Measurements from ENCODE around the gene LINC01488. TPM values are rescaled to one million over a fixed set of nuclear protein-coding genes. Genes with fewer than 3 reads are reported as not detected.

LINC01488 gene
- total RNA-seq, 2 experiments from 2014 or later, result not detected

- DNase-seq, result no peak
- intact Hi-C loops (cut with micrococcal nuclease), result no loop called here
- CTCF ChIA-PET, result no interaction called here
- Mint-ChIP-seq H3K36me3 (ENCODE audit: low read depth) (no peaks in the 10 kb centered on the region), H3K9me3 (no peaks in the 10 kb centered on the region), H3K4me3 (no peak overlapping the region), H3K27me3 (ENCODE audit: low read depth) (no peaks in the 10 kb centered on the region), H3K27ac (no peak overlapping the region), H3K4me1 (ENCODE audit: low read depth) (no peaks in the 10 kb centered on the region)
Observed at GRCh38 chr11:69487849-69488542, 6.5 kb downstream of the LINC01488 start.

DNA sequence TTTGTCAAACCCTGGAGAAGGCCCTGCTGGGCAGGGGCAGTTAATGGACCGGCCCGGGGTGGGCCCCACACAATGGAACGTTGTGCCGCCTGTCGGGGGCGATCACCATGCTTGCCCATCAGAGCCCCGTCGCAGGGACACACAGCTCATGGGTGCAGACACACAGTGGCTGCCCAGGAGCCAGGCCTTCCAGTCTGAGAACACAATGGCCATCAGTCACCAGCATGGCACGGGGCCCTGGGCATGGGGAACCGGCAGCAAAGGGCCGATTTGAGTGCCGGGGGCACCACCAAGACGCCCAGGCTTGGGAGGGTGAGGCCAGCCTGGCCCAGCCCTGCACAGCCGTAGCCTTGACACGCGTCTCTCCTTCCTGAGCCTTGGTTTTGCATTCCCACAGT is 7.1 kb downstream of the LINC01488 start:
- intact Hi-C loops (cut with micrococcal nuclease), result no loop called here
- no peak for DNase-seq
- H3K9me3 Mint-ChIP-seq, result no peaks in the 10 kb centered on the region
- H3K27me3 Mint-ChIP-seq (ENCODE audit: low read depth), result no peaks in the 10 kb centered on the region
- no peak overlapping the region for H3K27ac Mint-ChIP-seq
- no peak overlapping the region for H3K4me3 Mint-ChIP-seq
- CTCF ChIA-PET, result no interaction called here
- no peaks in the 10 kb centered on the region for H3K4me1 Mint-ChIP-seq (ENCODE audit: low read depth)
- no peaks in the 10 kb centered on the region for H3K36me3 Mint-ChIP-seq (ENCODE audit: low read depth)

DNA sequence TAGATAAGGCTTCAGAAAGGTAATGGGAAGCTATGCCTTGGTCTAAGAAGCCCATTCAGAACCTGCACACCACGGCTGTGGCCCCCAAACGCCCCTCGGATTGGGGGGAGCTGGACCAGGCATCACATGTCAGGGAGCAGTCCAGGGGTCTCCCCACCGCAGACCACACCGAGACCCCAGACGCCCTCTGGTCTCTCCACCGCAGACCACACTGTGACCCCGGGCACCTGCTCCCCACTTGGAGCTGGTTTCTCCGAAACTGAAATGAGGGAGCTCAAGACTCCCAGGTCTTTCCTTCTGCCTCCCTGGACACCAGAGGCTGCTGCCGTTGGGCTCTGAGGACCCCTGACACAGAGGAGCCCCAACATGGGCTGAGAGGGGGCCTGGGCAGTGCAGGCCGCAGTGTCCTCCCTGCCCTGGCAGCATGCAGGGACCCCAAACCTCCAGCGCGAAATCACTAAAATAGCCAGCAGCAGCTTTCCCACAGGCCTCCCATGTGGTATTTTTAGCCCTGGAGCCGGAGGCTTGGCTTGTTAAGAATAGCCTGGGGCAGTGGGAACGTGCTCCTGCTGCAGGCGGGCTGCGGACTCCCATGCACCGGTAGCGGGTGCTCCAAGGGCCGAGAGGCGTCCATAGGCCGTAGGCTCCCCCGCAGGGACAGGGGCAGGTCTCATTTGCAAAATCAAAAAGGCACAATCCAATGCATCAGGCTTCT is 7.7 kb downstream of the LINC01488 start:
- intact Hi-C loops (cut with micrococcal nuclease), result no loop called here
- no peak overlapping the region for H3K27ac Mint-ChIP-seq
- no peak for DNase-seq
- no peaks in the 10 kb centered on the region for H3K9me3 Mint-ChIP-seq
- no peaks in the 10 kb centered on the region for H3K36me3 Mint-ChIP-seq (ENCODE audit: low read depth)
- H3K27me3 Mint-ChIP-seq (ENCODE audit: low read depth), result no peaks in the 10 kb centered on the region
- no peaks in the 10 kb centered on the region for H3K4me1 Mint-ChIP-seq (ENCODE audit: low read depth)
- CTCF ChIA-PET, result no interaction called here
- H3K4me3 Mint-ChIP-seq, result no peak overlapping the region

DNA sequence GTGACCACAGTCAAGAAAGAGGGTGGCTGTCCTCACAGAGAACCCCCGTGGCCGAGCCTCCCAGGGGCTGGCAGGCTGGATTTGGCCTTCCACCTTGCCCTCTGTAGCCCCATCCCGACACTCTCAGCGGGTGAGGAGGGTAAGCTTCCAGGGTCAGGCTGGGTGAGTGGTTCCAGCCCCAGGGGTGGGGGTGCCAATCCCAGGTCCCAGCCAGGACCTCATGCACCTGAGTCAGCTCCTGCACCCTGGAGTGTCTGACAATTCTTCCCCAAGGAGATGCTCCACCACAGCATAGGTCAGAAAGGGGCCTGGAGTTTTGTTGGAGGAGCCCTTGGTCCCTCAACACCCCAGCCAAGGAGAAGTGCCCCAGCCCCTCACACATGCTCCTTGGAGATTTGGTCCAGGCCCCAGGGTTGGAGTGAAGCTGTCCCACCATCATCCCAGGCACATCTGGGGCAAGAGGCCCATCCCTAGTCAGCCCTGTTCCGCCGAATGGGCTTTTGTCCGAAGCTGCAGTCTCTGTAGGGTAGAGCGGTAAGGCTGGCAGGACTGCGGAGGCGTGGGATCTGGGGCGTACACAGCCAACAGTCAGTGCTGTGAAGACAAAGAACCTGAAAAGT is 8.4 kb downstream of the LINC01488 start:
- Mint-ChIP-seq H3K36me3 (ENCODE audit: low read depth) (no peaks in the 10 kb centered on the region), H3K4me3 (no peak overlapping the region), H3K27ac (no peak overlapping the region), H3K27me3 (ENCODE audit: low read depth) (no peaks in the 10 kb centered on the region), H3K4me1 (ENCODE audit: low read depth) (no peaks in the 10 kb centered on the region), H3K9me3 (no peaks in the 10 kb centered on the region)
- DNase-seq, result no peak
- intact Hi-C loops (cut with micrococcal nuclease), result no loop called here
- CTCF ChIA-PET, result no interaction called here

- DNase-seq, result no peak
- H3K27me3 Mint-ChIP-seq (ENCODE audit: low read depth), result no peaks in the 10 kb centered on the region
- no peak overlapping the region for H3K4me3 Mint-ChIP-seq
- H3K36me3 Mint-ChIP-seq (ENCODE audit: low read depth), result no peaks in the 10 kb centered on the region
- intact Hi-C loops (cut with micrococcal nuclease), result no loop called here
- no peaks in the 10 kb centered on the region for H3K4me1 Mint-ChIP-seq (ENCODE audit: low read depth)
- no peaks in the 10 kb centered on the region for H3K9me3 Mint-ChIP-seq
- CTCF ChIA-PET, result no interaction called here
- no peak overlapping the region for H3K27ac Mint-ChIP-seq
Observed at GRCh38 chr11:69490516-69490915, 9.1 kb downstream of the LINC01488 start.

DNA sequence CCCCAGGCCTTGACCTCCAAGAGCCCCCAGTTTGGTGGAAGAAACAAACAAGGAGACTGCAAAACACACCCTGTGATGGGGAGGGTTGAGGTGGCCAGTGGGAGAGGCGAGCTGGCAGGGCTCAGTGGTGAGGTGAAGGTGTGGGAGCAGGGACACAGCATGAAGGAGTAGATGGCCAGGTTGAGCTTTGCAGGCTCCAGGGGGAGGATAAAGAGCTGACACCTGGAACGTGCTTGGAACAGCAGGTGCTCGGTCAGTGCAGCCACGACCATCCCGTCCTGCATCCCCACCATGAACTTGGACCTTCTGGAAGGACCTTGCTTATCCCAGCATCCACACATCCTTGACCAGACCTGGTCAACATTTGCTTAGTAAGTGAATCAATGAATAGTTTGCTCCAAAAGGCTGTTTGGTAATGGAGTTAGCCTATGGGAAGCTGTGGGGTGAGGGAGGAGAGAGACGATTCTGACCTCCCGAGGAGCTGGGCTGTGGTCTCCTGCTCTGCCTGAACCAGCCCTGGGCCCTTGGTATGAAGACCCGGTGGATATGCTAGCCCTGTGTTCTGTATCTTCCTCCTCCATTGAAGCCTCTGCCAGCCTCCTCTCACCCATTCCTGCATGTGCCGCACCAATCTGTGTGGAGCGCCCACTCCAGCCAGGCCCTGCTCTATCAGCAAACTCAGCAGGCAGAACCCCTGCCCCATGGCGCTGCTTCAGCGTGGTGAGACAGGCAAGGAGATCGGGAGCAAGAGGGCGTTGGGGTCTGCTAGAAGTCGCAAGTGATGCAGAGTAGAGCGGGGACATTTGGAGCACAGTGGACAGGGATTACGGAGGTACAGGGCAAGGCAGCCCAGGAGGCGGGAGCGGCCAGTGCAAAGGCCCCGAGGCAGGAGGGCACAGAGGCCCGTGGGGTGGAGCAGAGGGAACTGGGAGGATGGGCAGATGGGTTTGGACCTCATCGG is 9.9 kb downstream of the LINC01488 start:
- no peak for DNase-seq
- Mint-ChIP-seq H3K27ac (no peak overlapping the region), H3K4me3 (no peak overlapping the region), H3K4me1 (ENCODE audit: low read depth) (no peaks in the 10 kb centered on the region), H3K36me3 (ENCODE audit: low read depth) (no peaks in the 10 kb centered on the region), H3K9me3 (no peaks in the 10 kb centered on the region), H3K27me3 (ENCODE audit: low read depth) (no peaks in the 10 kb centered on the region)
- CTCF ChIA-PET, result no interaction called here
- intact Hi-C loops (cut with micrococcal nuclease), result no loop called here

DNA sequence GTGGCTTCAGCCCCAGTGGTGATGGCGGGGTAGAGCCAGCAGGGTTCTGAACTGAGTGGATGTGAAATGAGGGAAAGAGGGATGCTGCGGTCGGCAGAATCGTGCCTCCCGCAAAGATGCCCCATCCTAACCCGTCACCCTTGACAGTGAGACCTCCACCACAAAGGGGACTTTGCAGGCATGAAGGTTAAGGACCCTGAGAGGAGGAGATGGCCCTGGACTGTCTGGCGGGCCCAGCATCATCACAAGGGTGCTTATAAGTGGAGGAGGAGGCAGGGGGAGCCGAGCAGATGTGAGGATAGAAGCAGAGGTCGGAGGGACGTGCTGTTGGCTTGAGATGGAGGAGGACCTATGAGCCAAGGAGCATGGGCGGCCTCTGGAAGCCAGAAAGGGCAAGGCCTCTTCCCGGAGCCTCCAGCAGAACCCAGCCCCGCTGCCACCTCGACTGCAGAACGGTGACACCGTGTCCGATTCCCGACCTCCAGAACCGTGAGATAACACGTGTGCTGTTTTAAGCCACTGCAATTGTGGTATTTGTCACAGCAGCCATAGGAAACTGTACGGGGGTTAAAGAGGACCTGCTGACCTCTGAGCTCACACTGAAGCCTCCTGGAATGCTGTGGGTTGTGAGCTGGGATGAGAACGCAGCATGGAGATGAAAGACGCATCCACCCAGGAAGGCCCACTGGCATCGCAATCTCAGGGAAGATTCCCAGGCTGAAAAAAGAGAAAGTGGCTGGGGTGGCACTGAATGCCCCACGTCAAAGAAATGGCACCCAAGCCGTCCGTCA is 10.9 kb downstream of the LINC01488 start:
- H3K4me3 Mint-ChIP-seq, result no peak overlapping the region
- H3K27ac Mint-ChIP-seq, result no peak overlapping the region
- H3K4me1 Mint-ChIP-seq (ENCODE audit: low read depth), result no peaks in the 10 kb centered on the region
- no peaks in the 10 kb centered on the region for H3K36me3 Mint-ChIP-seq (ENCODE audit: low read depth)
- H3K9me3 Mint-ChIP-seq, result no peaks in the 10 kb centered on the region
- intact Hi-C loops (cut with micrococcal nuclease), result no loop called here
- CTCF ChIA-PET, result no interaction called here
- no peaks in the 10 kb centered on the region for H3K27me3 Mint-ChIP-seq (ENCODE audit: low read depth)
- DNase-seq, result no peak

GRCh38 chr11:69493931-69494821 is 12.7 kb downstream of the LINC01488 start:
- Mint-ChIP-seq H3K4me1 (ENCODE audit: low read depth) (no peaks in the 10 kb centered on the region), H3K36me3 (ENCODE audit: low read depth) (no peaks in the 10 kb centered on the region), H3K9me3 (no peaks in the 10 kb centered on the region), H3K4me3 (no peak overlapping the region), H3K27ac (no peak overlapping the region), H3K27me3 (ENCODE audit: low read depth) (no peaks in the 10 kb centered on the region)
- no peak for DNase-seq
- intact Hi-C loops (cut with micrococcal nuclease), result no loop called here
- CTCF ChIA-PET, result no interaction called here

DNA sequence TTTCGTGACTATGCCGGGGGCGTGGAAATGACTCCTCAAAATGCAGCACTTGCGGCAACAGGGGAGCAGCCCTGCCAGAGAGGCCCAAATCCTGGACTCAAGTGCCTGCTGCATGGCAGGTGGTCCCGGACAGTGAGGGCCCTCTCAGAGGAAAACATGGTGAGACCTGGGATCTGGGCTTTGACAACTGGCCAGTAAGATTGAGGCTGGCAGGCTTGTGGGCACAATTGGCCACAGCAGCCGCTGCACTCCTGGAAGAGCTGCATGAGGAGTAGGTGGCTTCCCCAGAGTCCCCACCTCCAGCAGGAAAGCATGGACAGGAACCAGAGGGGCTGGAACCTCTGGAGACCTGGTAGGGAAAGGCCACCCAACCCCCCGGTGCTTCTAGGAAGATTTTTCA is 13.4 kb downstream of the LINC01488 start:
- intact Hi-C loops (cut with micrococcal nuclease), result no loop called here
- Mint-ChIP-seq H3K27me3 (ENCODE audit: low read depth) (no peaks in the 10 kb centered on the region), H3K4me1 (ENCODE audit: low read depth) (no peaks in the 10 kb centered on the region), H3K36me3 (ENCODE audit: low read depth) (no peaks in the 10 kb centered on the region), H3K9me3 (no peaks in the 10 kb centered on the region), H3K4me3 (no peak overlapping the region), H3K27ac (no peak overlapping the region)
- CTCF ChIA-PET, result no interaction called here
- no peak for DNase-seq

DNA sequence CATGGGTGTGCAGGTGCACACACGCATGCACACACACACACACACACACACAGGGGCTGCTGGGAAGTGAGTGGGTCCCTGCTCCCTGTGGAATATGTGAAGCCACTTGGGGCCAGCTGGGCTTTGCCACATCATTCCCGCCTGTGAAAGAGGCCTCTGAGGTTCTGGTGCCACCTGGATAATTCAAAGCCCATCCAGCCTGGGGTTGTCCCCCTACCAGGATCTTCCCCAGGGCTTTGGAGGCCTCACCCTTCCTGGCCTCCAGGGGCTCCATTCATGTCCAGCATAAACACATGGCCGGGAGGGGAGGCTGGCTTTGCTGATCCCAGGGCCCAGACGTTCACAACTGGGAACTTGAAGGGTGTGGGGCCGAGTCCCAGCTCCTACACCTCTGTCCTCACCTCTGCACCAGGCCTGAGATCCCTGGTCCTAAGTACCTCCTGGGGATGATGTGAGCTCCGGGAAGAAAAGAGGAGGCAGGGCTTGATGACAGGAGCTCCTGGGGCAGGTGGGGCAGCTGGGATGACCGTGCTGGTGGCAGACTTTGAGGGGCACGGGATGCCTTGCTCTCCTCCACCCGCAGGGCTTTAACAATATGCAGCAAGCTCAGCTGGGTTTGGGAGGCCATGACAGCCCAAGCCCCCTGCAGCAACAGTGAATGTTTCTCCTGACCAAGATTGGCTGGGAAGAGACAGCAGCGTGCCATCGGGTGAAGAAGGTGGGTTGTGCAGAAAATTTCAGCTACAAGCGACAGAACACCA is 14.2 kb downstream of the LINC01488 start:
- Mint-ChIP-seq H3K27ac (no peak overlapping the region), H3K4me3 (no peak overlapping the region), H3K9me3 (no peaks in the 10 kb centered on the region), H3K36me3 (ENCODE audit: low read depth) (no peaks in the 10 kb centered on the region), H3K27me3 (ENCODE audit: low read depth) (no peaks in the 10 kb centered on the region), H3K4me1 (ENCODE audit: low read depth) (no peaks in the 10 kb centered on the region)
- CTCF ChIA-PET, result no interaction called here
- intact Hi-C loops (cut with micrococcal nuclease), result no loop called here
- no peak for DNase-seq

- H3K27ac Mint-ChIP-seq, result no peak overlapping the region
- no peak for DNase-seq
- intact Hi-C loops (cut with micrococcal nuclease), result no loop called here
- no peaks in the 10 kb centered on the region for H3K9me3 Mint-ChIP-seq
- no peaks in the 10 kb centered on the region for H3K4me1 Mint-ChIP-seq (ENCODE audit: low read depth)
- H3K36me3 Mint-ChIP-seq (ENCODE audit: low read depth), result no peaks in the 10 kb centered on the region
- CTCF ChIA-PET, result no interaction called here
- H3K27me3 Mint-ChIP-seq (ENCODE audit: low read depth), result no peaks in the 10 kb centered on the region
- no peak overlapping the region for H3K4me3 Mint-ChIP-seq
Observed at GRCh38 chr11:69496202-69496557, 14.7 kb downstream of the LINC01488 start.

Measured in activated naive CD4-positive, alpha-beta T cell treated with anti-CD3 and anti-CD28 coated beads for 36 hours (primary cell).